CD8-positive, alpha-beta memory T cell (primary cell): ENCODE results near the gene DNMT3L. TPM values are rescaled to one million over a fixed set of nuclear protein-coding genes. Genes with fewer than 3 reads are reported as not detected.
"Not testable (repeated sequence)": the region's sequence is repeated elsewhere in the genome, so short reads cannot be mapped to it uniquely, and the experiment has no call there.

Experiments used
- CTCF ChIA-PET: fragments of 350-600 bp; sonication (Branson Sonifier 250); formaldehyde crosslinking; loops from one replicate; lab custom pipeline; 2021; ENCODE audit warnings: antibody characterized with exemption; lab: Charles Lee
- POLR2A ChIA-PET: fragments of 350-600 bp; sonication (Branson Sonifier 250); formaldehyde crosslinking; loops from one replicate; lab custom pipeline; 2021; ENCODE audit warnings: antibody characterized with exemption; lab: Charles Lee
- DNase-seq, 5 donors: peaks; one replicate each; pipeline versions ENCODE4 v3.0.0 to v3.0.0-alpha.2; 2020 to 2022; ENCODE audit warnings: mixed read lengths in 1 of 5
- H3K27ac ChIP-seq: one replicate; pipeline ENCODE4 v1.7.0; 2013; ENCODE audit warnings: low read depth, mild to moderate bottlenecking, low read length, moderate library complexity
- H3K27me3 ChIP-seq: 2 replicates; pipeline ENCODE4 v1.7.0; 2013; ENCODE audit warnings: low read length, mild to moderate bottlenecking; ENCODE audit not compliant: insufficient read depth, poor library complexity, severe bottlenecking
- H3K36me3 ChIP-seq: 2 replicates; pipeline ENCODE4 v1.7.0; 2013; ENCODE audit warnings: mild to moderate bottlenecking, low read length, moderate library complexity; ENCODE audit not compliant: insufficient read depth
- H3K4me1 ChIP-seq: 2 replicates; pipeline ENCODE4 v1.7.0; 2013; ENCODE audit warnings: mild to moderate bottlenecking, low read length, moderate library complexity; ENCODE audit not compliant: insufficient read depth
- H3K4me3 ChIP-seq: 2 replicates; pipeline ENCODE4 v1.7.0; 2013; ENCODE audit warnings: mild to moderate bottlenecking, low read length
- H3K9me3 ChIP-seq: 2 replicates; pipeline ENCODE4 v1.7.0; 2013; ENCODE audit warnings: mild to moderate bottlenecking, low read length
- H3K27ac Mint-ChIP-seq, 8 donors: one replicate each; pipeline ENCODE4 v1.8.0; 2020 to 2021; ENCODE audit warnings: mixed read lengths in 8 of 8, mild to moderate bottlenecking in 6 of 8, inconsistent platforms in 3 of 8, moderate library complexity in 3 of 8
- H3K27me3 Mint-ChIP-seq, 2 donors: one replicate each; pipeline ENCODE4 v1.8.0; 2020 to 2021; ENCODE audit warnings: mixed read lengths in 2 of 2, mild to moderate bottlenecking in 1 of 2, moderate library complexity in 1 of 2
- H3K36me3 Mint-ChIP-seq, 3 donors: one replicate each; pipeline ENCODE4 v1.8.0; 2020 to 2021; ENCODE audit warnings: mixed read lengths in 3 of 3, inconsistent platforms in 1 of 3, mild to moderate bottlenecking in 1 of 3
- H3K4me1 Mint-ChIP-seq, 3 donors: one replicate each; pipeline ENCODE4 v1.8.0; 2020 to 2021; ENCODE audit warnings: mixed read lengths in 3 of 3, inconsistent platforms in 1 of 3, mild to moderate bottlenecking in 1 of 3
- H3K4me3 Mint-ChIP-seq, 7 donors: one replicate each; pipeline ENCODE4 v1.8.0; 2020 to 2021; ENCODE audit warnings: mixed read lengths in 7 of 7, mild to moderate bottlenecking in 6 of 7, moderate library complexity in 4 of 7, inconsistent platforms in 2 of 7
- H3K9me3 Mint-ChIP-seq, 5 donors: one replicate each; pipeline ENCODE4 v1.8.0; 2020 to 2022; ENCODE audit warnings: mixed read lengths in 5 of 5, mild to moderate bottlenecking in 3 of 5, moderate library complexity in 2 of 5, inconsistent platforms in 1 of 5
- polyA plus RNA-seq: library from polyadenylated mRNA; unstranded; fragments of 300-500 nt; fragmentation: Illumina TruSeq; gene quantifications from one replicate; pipeline ENCODE4 v1.2.3, GENCODE V29; 2021
- total RNA-seq, 2 experiments: library from RNA; stranded (reverse); gene quantifications; one replicate each; pipeline ENCODE4 v1.2.3, GENCODE V29; 2021

DNMT3L gene
- total and polyA plus RNA-seq, 3 experiments from 2014 or later, result not detected

- H3K27me3 Mint-ChIP-seq, result no peaks in the 10 kb centered on the region
- Histone ChIP-seq H3K27ac (no peak overlapping the region), H3K9me3 (no peaks in the 10 kb centered on the region), H3K4me3 (no peak overlapping the region), H3K27me3 (no peaks in the 10 kb centered on the region), H3K36me3 (no peaks in the 10 kb centered on the region), H3K4me1 (no peaks in the 10 kb centered on the region)
- H3K27ac Mint-ChIP-seq, result no peak overlapping the region
- H3K4me3 Mint-ChIP-seq, result no peak overlapping the region
- no peak for DNase-seq
- ChIA-PET POLR2A (no interaction called here), CTCF (interaction anchor here (1.1 kb wide), 1 partner anchor 10 kb away, joined by 3 read pairs; no protein-coding TSS in a partner anchor)
- no peaks in the 10 kb centered on the region for H3K9me3 Mint-ChIP-seq
- H3K4me1 Mint-ChIP-seq, result no peaks in the 10 kb centered on the region
- H3K36me3 Mint-ChIP-seq, result no peaks in the 10 kb centered on the region
Measured at GRCh38 chr21:44258056-44258725, 3.5 kb downstream of the DNMT3L start.

- Histone ChIP-seq H3K4me1 (no peaks in the 10 kb centered on the region), H3K27ac (no peak overlapping the region), H3K36me3 (no peaks in the 10 kb centered on the region), H3K4me3 (no peak overlapping the region), H3K9me3 (no peaks in the 10 kb centered on the region), H3K27me3 (no peaks in the 10 kb centered on the region)
- no peak for DNase-seq
- H3K27ac Mint-ChIP-seq, result no peak overlapping the region
- H3K4me1 Mint-ChIP-seq, result no peaks in the 10 kb centered on the region
- no peak overlapping the region for H3K4me3 Mint-ChIP-seq
- no peaks in the 10 kb centered on the region for H3K9me3 Mint-ChIP-seq
- CTCF ChIA-PET, result interaction anchor here (1.3 kb wide), 1 partner anchor 10 kb away, joined by 3 read pairs; no protein-coding TSS in a partner anchor
- POLR2A ChIA-PET, result no interaction called here
- H3K27me3 Mint-ChIP-seq, result no peaks in the 10 kb centered on the region
- H3K36me3 Mint-ChIP-seq, result no peaks in the 10 kb centered on the region
Measured at GRCh38 chr21:44255511-44255981, 6.2 kb downstream of the DNMT3L start.

DNA sequence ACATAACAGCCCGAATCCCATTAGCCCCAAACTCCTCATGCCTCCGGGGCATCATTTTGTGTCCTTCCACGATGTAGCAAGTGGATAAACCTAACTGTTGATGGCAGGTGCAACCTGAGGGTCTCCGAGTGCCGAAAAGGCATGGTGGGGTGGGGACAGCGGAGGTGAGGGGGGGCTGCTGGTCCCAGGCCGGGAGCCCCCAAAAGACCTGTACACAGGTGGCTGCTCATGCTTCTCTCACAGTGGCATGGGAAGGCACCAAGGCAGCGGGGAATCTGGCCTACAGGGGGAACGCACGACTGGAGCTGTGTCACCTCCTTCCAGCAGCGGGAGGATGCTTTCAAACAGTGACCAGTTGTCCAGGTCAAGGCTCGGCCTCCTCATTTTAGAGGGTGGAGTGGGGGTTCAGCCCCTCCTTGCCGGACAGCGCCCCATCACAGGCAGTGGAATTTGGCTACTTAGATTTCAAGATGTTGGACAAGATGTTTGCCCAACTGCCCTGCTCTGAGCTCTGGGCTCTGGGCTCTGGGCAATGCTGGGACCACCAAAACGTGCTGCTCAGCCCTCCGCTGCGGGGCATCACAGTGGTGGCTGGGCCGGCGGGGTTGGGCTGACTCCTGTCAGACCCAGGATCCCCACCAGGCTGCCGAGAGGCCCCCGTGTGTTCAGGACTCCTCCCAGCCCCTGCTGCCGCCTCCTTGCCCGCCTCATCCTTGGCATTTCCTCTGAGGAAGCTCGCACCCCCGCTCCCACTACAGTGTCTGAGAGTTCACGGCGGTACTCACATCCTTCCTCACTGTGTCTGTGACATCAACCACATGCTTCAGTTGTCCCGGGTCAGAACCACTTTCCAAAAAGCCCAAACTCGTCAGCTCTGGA is 7.6 kb downstream of the DNMT3L start:
- Histone ChIP-seq H3K36me3 (no peaks in the 10 kb centered on the region), H3K4me3 (no peak overlapping the region), H3K27ac (no peak overlapping the region), H3K27me3 (no peaks in the 10 kb centered on the region), H3K4me1 (no peaks in the 10 kb centered on the region), H3K9me3 (no peaks in the 10 kb centered on the region)
- no peak for DNase-seq
- no peaks in the 10 kb centered on the region for H3K4me1 Mint-ChIP-seq
- no peaks in the 10 kb centered on the region for H3K36me3 Mint-ChIP-seq
- peak overlapping the region in 1 of 8 donors; percentile 42 for H3K27ac Mint-ChIP-seq
- no peaks in the 10 kb centered on the region for H3K27me3 Mint-ChIP-seq
- no peak overlapping the region for H3K4me3 Mint-ChIP-seq
- ChIA-PET CTCF (interaction anchor here (1.3 kb wide), 1 partner anchor 12 kb away, joined by 3 read pairs; no protein-coding TSS in a partner anchor), POLR2A (no interaction called here)
- no peaks in the 10 kb centered on the region for H3K9me3 Mint-ChIP-seq

DNA sequence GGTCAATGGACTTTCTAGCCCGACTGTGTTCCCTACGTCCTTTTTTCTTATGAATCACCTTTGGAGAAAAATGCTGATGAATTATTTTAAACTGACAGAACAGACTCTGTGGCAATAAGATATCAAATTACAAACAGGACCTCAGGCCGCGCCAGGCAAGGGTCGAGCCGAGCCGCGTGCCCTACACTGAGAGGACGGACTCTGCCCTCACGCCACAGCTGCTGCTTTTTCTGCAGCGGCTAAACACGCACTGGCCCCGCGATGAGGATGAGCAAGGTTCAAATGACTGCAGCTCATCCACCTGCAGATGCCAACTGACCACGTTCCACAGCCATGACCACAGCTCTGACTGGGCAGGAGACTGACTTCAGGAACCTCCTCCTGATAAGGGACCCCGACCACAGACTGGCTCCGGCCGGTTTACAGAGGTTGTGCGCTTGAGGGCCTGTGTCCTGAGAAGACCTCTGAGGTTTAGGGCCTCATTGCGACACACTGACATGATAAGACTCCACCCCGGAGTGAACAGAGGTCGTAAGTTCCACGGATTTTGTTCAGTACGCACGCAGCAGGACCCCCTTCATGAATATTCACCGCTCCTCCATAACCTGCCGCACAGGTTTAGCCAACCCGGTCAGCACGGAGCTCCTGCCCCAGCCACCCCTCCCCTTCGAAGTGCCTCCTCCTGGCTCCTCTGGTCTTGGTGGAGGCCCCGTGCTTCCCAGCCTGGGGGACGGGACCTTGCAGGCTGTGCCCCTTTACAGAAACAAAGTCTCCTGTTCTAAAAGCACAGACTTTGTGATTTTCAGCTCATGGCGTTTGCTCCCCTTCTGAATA is 12.3 kb downstream of the DNMT3L start:
- DNase-seq, POLR2A ChIA-PET, H3K27me3 ChIP-seq, H3K4me3 ChIP-seq, H3K27ac ChIP-seq, H3K9me3 ChIP-seq, H3K27ac Mint-ChIP-seq, H3K4me1 Mint-ChIP-seq, H3K4me1 ChIP-seq, H3K9me3 Mint-ChIP-seq, H3K4me3 Mint-ChIP-seq, H3K27me3 Mint-ChIP-seq, H3K36me3 ChIP-seq, CTCF ChIA-PET, H3K36me3 Mint-ChIP-seq: not testable (repeated sequence)

GRCh38 chr21:44247904-44248303 is 13.8 kb downstream of the DNMT3L start:
- H3K27ac ChIP-seq, H3K36me3 ChIP-seq, DNase-seq, H3K27me3 Mint-ChIP-seq, H3K9me3 ChIP-seq, H3K27me3 ChIP-seq, H3K9me3 Mint-ChIP-seq, H3K4me1 Mint-ChIP-seq, CTCF ChIA-PET, POLR2A ChIA-PET, H3K4me3 Mint-ChIP-seq, H3K4me1 ChIP-seq, H3K4me3 ChIP-seq, H3K36me3 Mint-ChIP-seq, H3K27ac Mint-ChIP-seq: not testable (repeated sequence)

- H3K27ac Mint-ChIP-seq, H3K36me3 ChIP-seq, H3K9me3 ChIP-seq, H3K4me3 ChIP-seq, H3K9me3 Mint-ChIP-seq, H3K27me3 Mint-ChIP-seq, H3K27me3 ChIP-seq, CTCF ChIA-PET, POLR2A ChIA-PET, DNase-seq, H3K4me1 ChIP-seq, H3K36me3 Mint-ChIP-seq, H3K27ac ChIP-seq, H3K4me1 Mint-ChIP-seq, H3K4me3 Mint-ChIP-seq: not testable (repeated sequence)
Measured at GRCh38 chr21:44243980-44244379, 17.7 kb downstream of the DNMT3L start.

DNA sequence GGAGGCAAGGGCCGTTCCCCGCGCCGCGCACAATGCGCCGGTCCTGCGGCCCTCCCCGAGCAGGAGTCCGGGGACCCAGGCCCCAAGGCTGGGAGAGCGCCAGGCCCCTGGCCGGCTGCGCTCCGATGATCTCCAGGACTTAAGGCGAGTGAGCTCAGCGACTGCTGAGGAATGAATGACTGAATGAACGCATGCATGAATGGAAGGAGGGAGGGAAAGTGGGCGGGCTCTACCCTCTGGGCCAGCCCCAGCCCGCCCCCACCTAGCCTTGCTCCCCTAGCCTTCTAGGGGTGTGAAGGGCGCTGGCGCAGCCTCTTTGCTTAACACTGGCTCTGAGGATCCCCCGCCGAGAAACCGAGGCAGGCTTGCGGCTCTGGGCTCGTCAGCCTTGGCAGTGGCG is 20.4 kb downstream of the DNMT3L start:
- CTCF ChIA-PET, H3K36me3 Mint-ChIP-seq, DNase-seq, H3K4me3 Mint-ChIP-seq, H3K36me3 ChIP-seq, H3K27me3 Mint-ChIP-seq, H3K27ac ChIP-seq, H3K4me1 Mint-ChIP-seq, H3K27ac Mint-ChIP-seq, H3K27me3 ChIP-seq, H3K9me3 Mint-ChIP-seq, H3K4me1 ChIP-seq, H3K4me3 ChIP-seq, POLR2A ChIA-PET, H3K9me3 ChIP-seq: not testable (repeated sequence)

- H3K9me3 ChIP-seq, H3K27ac Mint-ChIP-seq, POLR2A ChIA-PET, H3K4me3 ChIP-seq, H3K4me1 Mint-ChIP-seq, H3K36me3 Mint-ChIP-seq, DNase-seq, H3K4me3 Mint-ChIP-seq, H3K27me3 ChIP-seq, H3K4me1 ChIP-seq, CTCF ChIA-PET, H3K27me3 Mint-ChIP-seq, H3K9me3 Mint-ChIP-seq, H3K36me3 ChIP-seq, H3K27ac ChIP-seq: not testable (repeated sequence)
Measured at GRCh38 chr21:44240842-44241241, 20.9 kb downstream of the DNMT3L start, which contains the start of gene ICOSLG. Gene ICOSLG, minus strand, starts transcription at chr21:44240943. Its CDS starts 126 bp downstream, at chr21:44240817.
